Calu3 (cell line): Measurements from ENCODE around the gene CCR3. TPM values are rescaled to one million over a fixed set of nuclear protein-coding genes. Genes with fewer than 3 reads are reported as not detected.

Source experiments
- BruUV-seq: library from RNA; stranded (reverse); fragments of 400-500 nt; replicated peaks from 2 replicates; lab custom pipeline; 2021; lab: Mats Ljungman, UMichigan
- CTCF ChIA-PET: fragments of 300-600 bp; sonication (Branson Sonifier 250); formaldehyde crosslinking; loops from one replicate; lab custom pipeline; 2022; ENCODE audit warnings: antibody characterized with exemption; lab: Charles Lee
- DNase-seq: peaks from one replicate; pipeline ENCODE4 v3.0.0; 2022
- H3K27ac Mint-ChIP-seq: one replicate; pipeline ENCODE4 v1.8.0; 2022; ENCODE audit warnings: mixed read lengths; ENCODE audit not compliant: unreplicated experiment
- H3K27me3 Mint-ChIP-seq: one replicate; pipeline ENCODE4 v1.8.0; 2022; ENCODE audit warnings: mixed read lengths; ENCODE audit not compliant: unreplicated experiment
- H3K36me3 Mint-ChIP-seq: one replicate; pipeline ENCODE4 v1.8.0; 2022; ENCODE audit warnings: mild to moderate bottlenecking, moderate library complexity, mixed read lengths; ENCODE audit not compliant: insufficient read depth, unreplicated experiment
- H3K4me1 Mint-ChIP-seq: one replicate; pipeline ENCODE4 v1.8.0; 2022; ENCODE audit warnings: mild to moderate bottlenecking, low read depth, mixed read lengths; ENCODE audit not compliant: unreplicated experiment
- H3K4me3 Mint-ChIP-seq: one replicate; pipeline ENCODE4 v1.8.0; 2022; ENCODE audit warnings: mild to moderate bottlenecking, low read depth, moderate library complexity, mixed read lengths; ENCODE audit not compliant: unreplicated experiment
- H3K9me3 Mint-ChIP-seq: one replicate; pipeline ENCODE4 v1.8.0; 2022; ENCODE audit warnings: low read depth, mixed read lengths; ENCODE audit not compliant: unreplicated experiment
- CTCF ChIP-seq: fragments of 200-600 bp; IDR thresholded peaks from one replicate; pipeline ENCODE4 v1.8.0; 2022; ENCODE audit warnings: antibody characterized with exemption; ENCODE audit not compliant: unreplicated experiment
- intact Hi-C: fragments of 100-400 bp; cut with micrococcal nuclease; formaldehyde crosslinking; loops from one replicate; pipeline ENCODE4 v1.10.0; 2022; ENCODE audit not compliant: unreplicated experiment
- total RNA-seq: library from RNA; stranded (reverse); gene quantifications from 2 replicates; pipeline ENCODE4 v1.2.3, GENCODE V29; 2022

Gene CCR3
- total RNA-seq, 1 experiment from 2014 or later: 0.17 TPM

- TF ChIP-seq CTCF: no peak
- H3K27me3 Mint-ChIP-seq: no peaks in the 10 kb centered on the region
- H3K4me1 Mint-ChIP-seq: no peaks in the 10 kb centered on the region
- H3K4me3 Mint-ChIP-seq: no peak overlapping the region
- intact Hi-C loops: no loop called here
- H3K27ac Mint-ChIP-seq: no peak overlapping the region
- DNase-seq: no peak
- CTCF ChIA-PET: no interaction called here
- no peaks in the 10 kb centered on the region for H3K36me3 Mint-ChIP-seq
- no TSS peak for BruUV-seq
- peaks cover 14% of the 10 kb centered on the region for H3K9me3 Mint-ChIP-seq
Observed at GRCh38 chr3:46196261-46196957, 45.9 kb upstream of the CCR3 start.

GRCh38 chr3:46200211-46200610 is 42.0 kb upstream of the CCR3 start:
- CTCF ChIA-PET: no interaction called here
- Mint-ChIP-seq H3K4me1 (no peaks in the 10 kb centered on the region), H3K4me3 (no peak overlapping the region), H3K27ac (no peak overlapping the region), H3K36me3 (no peaks in the 10 kb centered on the region), H3K27me3 (no peaks in the 10 kb centered on the region), H3K9me3 (peaks cover 5% of the 10 kb centered on the region)
- BruUV-seq: no TSS peak
- no peak for DNase-seq
- intact Hi-C loops: no loop called here
- no peak for TF ChIP-seq CTCF

- Mint-ChIP-seq H3K4me3 (no peak overlapping the region), H3K4me1 (no peaks in the 10 kb centered on the region), H3K9me3 (peaks cover 4% of the 10 kb centered on the region), H3K27me3 (no peaks in the 10 kb centered on the region), H3K27ac (no peak overlapping the region), H3K36me3 (no peaks in the 10 kb centered on the region)
- intact Hi-C loops: no loop called here
- no peak for TF ChIP-seq CTCF
- no TSS peak for BruUV-seq
- CTCF ChIA-PET: no interaction called here
- no peak for DNase-seq
Observed at GRCh38 chr3:46200790-46201189, 41.5 kb upstream of the CCR3 start.

- Mint-ChIP-seq H3K36me3 (no peaks in the 10 kb centered on the region), H3K4me1 (no peaks in the 10 kb centered on the region), H3K27me3 (no peaks in the 10 kb centered on the region), H3K4me3 (no peak overlapping the region), H3K27ac (no peak overlapping the region), H3K9me3 (peaks cover under 1% of the 10 kb centered on the region)
- intact Hi-C loops: no loop called here
- TF ChIP-seq CTCF: no peak
- CTCF ChIA-PET: no interaction called here
- no peak for DNase-seq
- BruUV-seq: no TSS peak
Observed at GRCh38 chr3:46202535-46202934, 39.7 kb upstream of the CCR3 start.
